K562 (cell line): ENCODE data around the gene WNK2. TPM values are rescaled to one million over a fixed set of nuclear protein-coding genes. Genes with fewer than 3 reads are reported as not detected.
A peak's percentile ranks its signal among the peaks of the same experiment; 100 is the strongest.

Source experiments
- ARNT ChIP-seq, 2 experiments: fragments of 450-650 bp; IDR thresholded peaks; 2 replicates each; pipeline ENCODE4 v1.6.1; 2016; ENCODE audit warnings: mild to moderate bottlenecking in 1 of 2
- ETV5 ChIP-seq: sonication (generic); formaldehyde crosslinking; IDR thresholded peaks from 2 replicates; pipeline ENCODE4 v1.4.0; 2020; ENCODE audit warnings: low read depth, mild to moderate bottlenecking, missing genetic modification reagents
- GTF2F1 ChIP-seq: IDR thresholded peaks from 2 replicates; pipeline ENCODE4 v1.6.1; 2011; ENCODE audit warnings: low read depth, low read length, improper control_type of control experiment
- HEY1 ChIP-seq: fragments of 250-450 bp; sonication (Bioruptor Pico); IDR thresholded peaks from 2 replicates; pipeline ENCODE4 v1.5.0; 2020; ENCODE audit warnings: mild to moderate bottlenecking, moderate library complexity, borderline replicate concordance
- MAFF ChIP-seq: IDR thresholded peaks from 2 replicates; pipeline ENCODE4 v1.6.1; 2012; ENCODE audit warnings: low read length, improper control_type of control experiment
- RCOR1 ChIP-seq, 2 experiments: IDR thresholded peaks; 2 replicates each; pipeline ENCODE4 v1.6.1; 2012; ENCODE audit warnings: low read depth in 2 of 2, low read length in 2 of 2, borderline replicate concordance in 1 of 2, improper control_type of control experiment in 1 of 2
- THRAP3 ChIP-seq: fragments of 450-650 bp; IDR thresholded peaks from 2 replicates; pipeline ENCODE4 v1.6.1; 2016; ENCODE audit warnings: mild to moderate bottlenecking, inconsistent platforms, borderline replicate concordance
- ZFP36 ChIP-seq: fragments of 150-350 bp; IDR thresholded peaks from 2 replicates; pipeline ENCODE4 v1.6.1; 2018; ENCODE audit warnings: low read length, low read depth; ENCODE audit not compliant: partially characterized antibody
- ZNF316 ChIP-seq: fragments of 450-650 bp; IDR thresholded peaks from 2 replicates; pipeline ENCODE4 v1.6.1; 2016
- polyA plus RNA-seq, 8 experiments: library from polyadenylated mRNA; depleted of rRNA in 4 of 8; stranded (reverse) in 5 of 8; unstranded in 3 of 8; fragments of >200 nt; fragmentation: Nextera tagmentation in 2 of 8; fragmentation: Illumina TruSeq in 1 of 8; extraction: Ambion mirVana in 2 of 8; extraction: Trizol in 1 of 8; gene quantifications; 2 replicates each; pipeline versions ENCODE4 v1.2.1 to v1.2.3, GENCODE V29; 2011 to 2014; ENCODE audit warnings: inconsistent platforms in 1 of 8, missing spikeins in 1 of 8
- total RNA-seq, 7 experiments: library from RNA; depleted of rRNA in 6 of 7; stranded (reverse); fragments of >200 nt in 6 of 7; fragmentation: Illumina TruSeq in 2 of 7; extraction: Trizol in 2 of 7; gene quantifications; 2 replicates each; pipeline versions ENCODE4 v1.2.1 to v1.2.3, GENCODE V29; 2011 to 2021; ENCODE audit warnings: low replicate concordance in 1 of 7
- TF ChIP-seq, protein P1 (sequence below): fragments of 450-650 bp; IDR thresholded peaks from 2 replicates; pipeline ENCODE4 v1.6.1; 2016; ENCODE audit warnings: mild to moderate bottlenecking
- TF ChIP-seq, protein P2 (sequence below): fragments of 450-650 bp; formaldehyde crosslinking; IDR thresholded peaks from 2 replicates; pipeline ENCODE4 v1.4.0; 2020; ENCODE audit warnings: mild to moderate bottlenecking, moderate library complexity

Gene WNK2
- total and polyA plus RNA-seq, 9 of the 15 experiments (the other 6 are each of a cell fraction or from before 2014, with no cell fraction given), result 0.36 to 3.3 (median 0.64) TPM; not detected in 2

DNA sequence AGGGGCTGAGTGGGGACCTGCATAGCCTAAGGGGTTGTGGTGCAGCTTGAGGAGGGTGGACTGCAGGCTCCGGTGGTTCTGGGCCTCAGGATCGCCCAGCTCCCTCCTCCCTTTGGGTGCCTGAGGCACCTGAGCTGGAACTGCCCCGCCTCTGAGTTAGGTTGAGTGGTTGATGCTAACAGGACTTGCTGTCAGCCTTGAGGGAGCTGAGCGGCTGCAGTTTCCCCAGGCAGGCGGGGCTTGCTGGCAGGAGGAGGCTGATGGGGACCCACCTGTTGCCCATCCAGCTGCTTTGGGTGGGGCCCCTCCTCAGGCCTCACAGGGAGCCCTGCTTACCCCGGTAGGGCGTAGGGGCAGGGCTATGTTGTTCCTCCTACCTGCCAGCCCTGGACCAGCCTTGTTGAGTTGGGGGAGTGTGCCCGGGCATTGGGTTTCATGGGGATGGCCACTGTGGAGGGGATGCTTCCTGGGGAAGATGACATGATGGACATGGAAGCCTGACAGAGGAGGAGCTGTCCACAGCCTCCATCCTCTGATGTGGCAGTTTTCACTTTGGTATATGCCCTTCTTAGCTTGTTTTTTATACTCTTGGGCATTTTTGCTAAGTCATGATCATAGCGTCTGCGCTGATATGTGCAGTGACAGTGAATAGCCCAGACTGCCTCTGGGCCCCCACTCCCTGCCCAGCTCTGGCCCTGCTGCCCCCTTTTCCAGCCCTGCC is 14.3 kb downstream of the WNK2 start (continued):
- TF ChIP-seq, protein P1, sequence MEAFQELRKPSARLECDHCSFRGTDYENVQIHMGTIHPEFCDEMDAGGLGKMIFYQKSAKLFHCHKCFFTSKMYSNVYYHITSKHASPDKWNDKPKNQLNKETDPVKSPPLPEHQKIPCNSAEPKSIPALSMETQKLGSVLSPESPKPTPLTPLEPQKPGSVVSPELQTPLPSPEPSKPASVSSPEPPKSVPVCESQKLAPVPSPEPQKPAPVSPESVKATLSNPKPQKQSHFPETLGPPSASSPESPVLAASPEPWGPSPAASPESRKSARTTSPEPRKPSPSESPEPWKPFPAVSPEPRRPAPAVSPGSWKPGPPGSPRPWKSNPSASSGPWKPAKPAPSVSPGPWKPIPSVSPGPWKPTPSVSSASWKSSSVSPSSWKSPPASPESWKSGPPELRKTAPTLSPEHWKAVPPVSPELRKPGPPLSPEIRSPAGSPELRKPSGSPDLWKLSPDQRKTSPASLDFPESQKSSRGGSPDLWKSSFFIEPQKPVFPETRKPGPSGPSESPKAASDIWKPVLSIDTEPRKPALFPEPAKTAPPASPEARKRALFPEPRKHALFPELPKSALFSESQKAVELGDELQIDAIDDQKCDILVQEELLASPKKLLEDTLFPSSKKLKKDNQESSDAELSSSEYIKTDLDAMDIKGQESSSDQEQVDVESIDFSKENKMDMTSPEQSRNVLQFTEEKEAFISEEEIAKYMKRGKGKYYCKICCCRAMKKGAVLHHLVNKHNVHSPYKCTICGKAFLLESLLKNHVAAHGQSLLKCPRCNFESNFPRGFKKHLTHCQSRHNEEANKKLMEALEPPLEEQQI, result no peak
- no peak for TF ChIP-seq GTF2F1
- TF ChIP-seq HEY1 (CRISPR knock-in tag), result no peak
- TF ChIP-seq ZNF316, result peak; percentile 89
- TF ChIP-seq MAFF, result peak; percentile 54
- TF ChIP-seq, protein P2, sequence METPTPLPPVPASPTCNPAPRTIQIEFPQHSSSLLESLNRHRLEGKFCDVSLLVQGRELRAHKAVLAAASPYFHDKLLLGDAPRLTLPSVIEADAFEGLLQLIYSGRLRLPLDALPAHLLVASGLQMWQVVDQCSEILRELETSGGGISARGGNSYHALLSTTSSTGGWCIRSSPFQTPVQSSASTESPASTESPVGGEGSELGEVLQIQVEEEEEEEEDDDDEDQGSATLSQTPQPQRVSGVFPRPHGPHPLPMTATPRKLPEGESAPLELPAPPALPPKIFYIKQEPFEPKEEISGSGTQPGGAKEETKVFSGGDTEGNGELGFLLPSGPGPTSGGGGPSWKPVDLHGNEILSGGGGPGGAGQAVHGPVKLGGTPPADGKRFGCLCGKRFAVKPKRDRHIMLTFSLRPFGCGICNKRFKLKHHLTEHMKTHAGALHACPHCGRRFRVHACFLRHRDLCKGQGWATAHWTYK, result no peak
- TF ChIP-seq ZFP36, result no peak
- TF ChIP-seq RCOR1 (IDR thresholded peaks at IDR 0.05; ENCODE audit: borderline replicate concordance in 1 of 2, low read depth in 2 of 2, low read length in 2 of 2), result no peak
- no peak for TF ChIP-seq THRAP3
- no peak for TF ChIP-seq ARNT (IDR thresholded peaks at IDR 0.05)
- TF ChIP-seq ETV5 (CRISPR knock-in tag), result no peak
